ENCODE results near the gene SLC12A8.

Gene SLC12A8

DNA sequence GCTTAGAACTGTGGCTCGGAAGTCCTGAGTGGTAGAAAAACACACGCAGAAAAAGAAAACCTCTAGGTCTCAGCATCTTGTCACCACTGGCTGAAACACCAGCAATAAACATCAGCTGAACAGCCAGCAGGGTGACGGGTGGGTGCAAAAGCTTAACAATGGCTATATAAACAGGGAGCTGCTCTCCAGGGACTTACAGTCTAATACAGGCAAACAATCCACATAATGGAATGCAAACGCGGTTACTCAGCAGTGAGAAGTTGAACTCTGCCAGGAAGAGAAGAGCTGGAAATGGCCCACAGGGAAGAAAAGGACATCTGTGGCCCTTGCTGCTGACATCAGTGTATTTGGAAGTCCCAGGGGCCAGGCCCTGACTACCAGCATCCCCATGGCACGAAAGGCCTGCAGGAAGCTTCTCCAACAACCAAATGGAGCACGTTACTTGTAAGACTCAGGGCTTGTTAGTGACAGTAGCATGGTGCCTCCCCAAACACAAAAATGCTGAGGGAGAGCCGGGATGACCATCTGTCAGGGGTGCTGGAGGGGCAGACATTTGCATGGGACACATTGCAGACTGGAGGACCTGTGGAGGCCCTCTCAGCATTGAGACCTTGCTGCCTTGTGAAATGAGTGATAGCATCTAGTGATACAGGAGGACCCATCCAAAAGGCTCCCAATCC lies 159.8 kb downstream of the SLC12A8 start:
- peak overlapping the region; percentile 38 for H3K4me3 ChIP-seq (ENCODE audit: control insufficient read depth, low read depth, low read length)
- peak; percentile 94 for DNase-seq (ENCODE audit: low read depth)
- TF ChIP-seq, protein P1, sequence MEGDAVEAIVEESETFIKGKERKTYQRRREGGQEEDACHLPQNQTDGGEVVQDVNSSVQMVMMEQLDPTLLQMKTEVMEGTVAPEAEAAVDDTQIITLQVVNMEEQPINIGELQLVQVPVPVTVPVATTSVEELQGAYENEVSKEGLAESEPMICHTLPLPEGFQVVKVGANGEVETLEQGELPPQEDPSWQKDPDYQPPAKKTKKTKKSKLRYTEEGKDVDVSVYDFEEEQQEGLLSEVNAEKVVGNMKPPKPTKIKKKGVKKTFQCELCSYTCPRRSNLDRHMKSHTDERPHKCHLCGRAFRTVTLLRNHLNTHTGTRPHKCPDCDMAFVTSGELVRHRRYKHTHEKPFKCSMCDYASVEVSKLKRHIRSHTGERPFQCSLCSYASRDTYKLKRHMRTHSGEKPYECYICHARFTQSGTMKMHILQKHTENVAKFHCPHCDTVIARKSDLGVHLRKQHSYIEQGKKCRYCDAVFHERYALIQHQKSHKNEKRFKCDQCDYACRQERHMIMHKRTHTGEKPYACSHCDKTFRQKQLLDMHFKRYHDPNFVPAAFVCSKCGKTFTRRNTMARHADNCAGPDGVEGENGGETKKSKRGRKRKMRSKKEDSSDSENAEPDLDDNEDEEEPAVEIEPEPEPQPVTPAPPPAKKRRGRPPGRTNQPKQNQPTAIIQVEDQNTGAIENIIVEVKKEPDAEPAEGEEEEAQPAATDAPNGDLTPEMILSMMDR (conservative IDR thresholded peaks at IDR 0.05; ENCODE audit: control insufficient read depth, insufficient read depth, low read depth, low read length), result no peak

DNA sequence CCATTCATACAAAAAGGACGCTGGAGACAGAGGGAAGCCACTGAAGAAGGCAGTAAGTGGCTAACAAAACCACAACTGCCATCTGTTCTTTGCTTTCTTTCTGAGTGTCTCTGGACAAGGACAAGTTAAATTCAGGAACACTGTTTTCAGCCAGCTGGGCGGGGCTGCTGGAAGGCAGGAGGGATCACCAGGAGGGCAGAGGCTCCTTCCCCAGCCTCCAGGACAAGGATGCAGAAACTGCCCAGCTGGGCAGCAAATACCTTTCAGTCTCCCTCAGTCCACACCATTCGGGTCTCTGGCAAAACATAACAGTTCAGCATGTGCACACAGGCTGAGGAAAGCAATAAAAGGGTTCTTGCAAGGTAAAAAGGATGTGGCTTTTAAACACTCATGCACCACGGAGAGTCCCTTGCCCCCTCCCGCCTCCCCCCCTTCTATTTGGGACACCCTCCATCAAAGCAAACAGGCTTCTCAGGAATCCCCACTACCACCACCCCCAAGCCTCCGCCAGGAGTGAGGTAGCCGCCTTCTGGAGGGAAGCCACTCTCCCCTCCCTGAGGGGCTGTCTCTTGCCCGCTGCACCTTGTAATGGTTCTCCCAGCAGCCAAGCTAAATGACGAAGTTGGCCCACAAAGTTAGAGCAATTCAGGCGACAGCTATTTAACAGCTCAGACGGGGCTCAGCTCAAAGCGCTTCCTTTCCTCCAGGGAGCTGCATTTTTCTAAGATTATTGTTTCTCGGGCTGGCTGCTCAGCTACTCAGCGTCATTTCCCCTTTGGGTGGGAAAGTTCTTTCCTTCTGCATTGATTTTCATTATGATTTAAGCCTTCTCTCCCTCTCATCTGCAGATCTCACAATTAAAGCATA lies 160.6 kb downstream of the SLC12A8 start:
- H3K4me3 ChIP-seq (ENCODE audit: control insufficient read depth, low read depth, low read length), result peak overlapping the region; percentile 38
- TF ChIP-seq, protein P1 (conservative IDR thresholded peaks at IDR 0.05; ENCODE audit: control insufficient read depth, insufficient read depth, low read depth, low read length), result no peak
- peak; percentile 97 for DNase-seq (ENCODE audit: low read depth)

DNA sequence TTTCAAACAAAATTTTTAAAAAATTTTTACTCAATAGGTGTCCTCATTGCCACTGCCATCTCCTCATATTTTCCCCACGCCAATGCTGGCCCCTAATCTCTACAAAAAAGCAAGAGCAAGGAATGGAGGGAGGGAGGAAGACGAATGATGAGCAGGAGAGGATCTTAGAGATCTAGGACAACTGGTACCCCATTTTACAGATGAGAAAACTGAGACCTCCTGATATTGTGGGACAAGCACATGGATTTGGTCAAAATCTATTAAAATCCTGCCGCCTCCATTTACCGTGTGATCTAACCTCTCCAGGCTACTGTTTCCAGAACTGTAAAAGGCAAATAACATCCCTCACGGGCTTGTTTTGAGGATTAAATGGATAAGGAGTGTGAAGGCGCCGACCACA lies 161.3 kb downstream of the SLC12A8 start:
- H3K4me3 ChIP-seq (ENCODE audit: control insufficient read depth, low read depth, low read length), result no peak overlapping the region
- no peak for DNase-seq (ENCODE audit: low read depth)
- TF ChIP-seq, protein P1 (conservative IDR thresholded peaks at IDR 0.05; ENCODE audit: control insufficient read depth, insufficient read depth, low read depth, low read length), result no peak

DNA sequence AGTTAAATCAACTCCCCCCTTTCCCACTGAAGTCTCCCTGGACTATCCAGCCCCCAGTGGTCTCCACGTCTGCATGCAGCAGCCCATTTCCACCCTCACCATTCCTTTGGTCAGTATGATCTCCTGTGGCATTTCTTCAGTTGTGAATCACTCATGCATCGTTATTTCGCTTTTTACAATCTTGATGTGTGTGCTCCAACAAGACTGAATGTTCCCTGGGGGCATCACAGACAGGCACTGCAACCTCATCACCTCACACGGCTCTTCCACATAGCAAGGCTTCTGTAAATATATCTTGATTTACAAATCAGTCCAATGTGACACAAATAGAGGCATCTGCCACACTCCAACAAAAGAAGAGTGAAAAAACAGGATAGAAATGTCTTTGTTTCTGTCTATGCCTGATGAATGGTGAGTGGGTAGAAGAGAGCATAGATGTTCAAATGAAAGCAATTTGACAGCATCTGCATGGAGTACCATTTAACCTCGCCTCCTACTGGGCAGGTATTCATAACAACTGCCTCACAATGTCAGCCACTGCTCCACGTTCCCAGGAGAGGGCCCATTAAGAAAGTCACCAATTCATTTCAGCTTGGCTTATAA lies 162.0 kb downstream of the SLC12A8 start:
- TF ChIP-seq, protein P1 (conservative IDR thresholded peaks at IDR 0.05; ENCODE audit: control insufficient read depth, insufficient read depth, low read depth, low read length), result no peak
- no peak overlapping the region for H3K4me3 ChIP-seq (ENCODE audit: control insufficient read depth, low read depth, low read length)
- no peak for DNase-seq (ENCODE audit: low read depth)

DNA sequence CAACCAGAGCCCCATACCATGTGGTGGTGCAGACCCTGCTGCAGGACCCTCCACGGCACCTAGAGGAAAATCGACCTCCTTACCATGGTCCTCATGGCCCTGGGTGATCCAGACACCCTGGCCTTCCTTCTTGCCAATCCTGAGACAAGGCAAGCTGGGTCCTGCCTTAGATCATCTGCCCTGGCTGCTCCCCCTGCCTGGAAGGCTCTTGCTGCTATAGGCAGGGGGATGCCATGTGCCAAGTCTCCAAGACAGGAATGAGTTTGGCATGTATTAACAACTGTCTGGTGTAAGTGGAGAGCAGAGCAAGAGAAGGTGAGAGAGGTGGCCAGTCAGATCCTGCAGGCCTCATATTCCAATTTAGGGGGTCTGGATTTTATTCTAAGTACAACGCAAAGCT lies 164.3 kb downstream of the SLC12A8 start:
- DNase-seq (ENCODE audit: low read depth), result no peak
- TF ChIP-seq, protein P1 (conservative IDR thresholded peaks at IDR 0.05; ENCODE audit: control insufficient read depth, insufficient read depth, low read depth, low read length), result no peak
- H3K4me3 ChIP-seq (ENCODE audit: control insufficient read depth, low read depth, low read length), result no peak overlapping the region

DNA sequence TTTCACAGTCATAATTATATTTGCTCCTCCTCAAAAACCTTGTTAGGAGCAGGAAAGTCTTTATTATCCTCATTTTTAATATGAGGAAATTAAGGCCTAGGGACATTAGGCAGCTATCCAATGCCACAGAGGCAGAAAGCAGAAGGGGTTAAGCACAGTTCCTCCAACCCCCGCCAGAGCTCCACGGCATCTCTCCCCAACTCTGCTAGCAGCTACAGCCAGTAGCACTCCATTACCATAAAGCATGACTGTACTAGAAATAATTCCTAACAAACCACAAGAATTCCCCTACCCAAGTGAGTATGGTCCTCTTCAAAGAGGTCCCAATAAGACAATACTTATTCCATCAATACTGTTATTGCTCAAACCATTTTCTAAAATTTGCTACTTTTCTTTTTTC lies 166.6 kb downstream of the SLC12A8 start:
- TF ChIP-seq, protein P1 (conservative IDR thresholded peaks at IDR 0.05; ENCODE audit: control insufficient read depth, insufficient read depth, low read depth, low read length), result peak; percentile 50
- peak; percentile 84 for DNase-seq (ENCODE audit: low read depth)
- H3K4me3 ChIP-seq (ENCODE audit: control insufficient read depth, low read depth, low read length), result no peak overlapping the region

All from fibroblast of mammary gland (primary cell).